GM19035 (cell line): Measurements from ENCODE around the gene UGT1A10.

Experiments
- ATAC-seq: cut with Tn5 transposase; IDR thresholded peaks from one replicate; pipeline ENCODE4 v1.9.1; 2021; ENCODE audit not compliant: unreplicated experiment

UGT1A10 gene

DNA sequence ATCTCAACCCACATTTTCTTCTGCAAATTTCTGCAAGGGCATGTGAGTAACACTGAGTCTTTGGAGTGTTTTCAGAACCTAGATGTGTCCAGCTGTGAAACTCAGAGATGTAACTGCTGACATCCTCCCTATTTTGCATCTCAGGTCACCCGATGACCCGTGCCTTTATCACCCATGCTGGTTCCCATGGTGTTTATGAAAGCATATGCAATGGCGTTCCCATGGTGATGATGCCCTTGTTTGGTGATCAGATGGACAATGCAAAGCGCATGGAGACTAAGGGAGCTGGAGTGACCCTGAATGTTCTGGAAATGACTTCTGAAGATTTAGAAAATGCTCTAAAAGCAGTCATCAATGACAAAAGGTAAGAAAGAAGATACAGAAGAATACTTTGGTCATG lies 131.8 kb downstream of the UGT1A10 start:
- no peak for ATAC-seq

DNA sequence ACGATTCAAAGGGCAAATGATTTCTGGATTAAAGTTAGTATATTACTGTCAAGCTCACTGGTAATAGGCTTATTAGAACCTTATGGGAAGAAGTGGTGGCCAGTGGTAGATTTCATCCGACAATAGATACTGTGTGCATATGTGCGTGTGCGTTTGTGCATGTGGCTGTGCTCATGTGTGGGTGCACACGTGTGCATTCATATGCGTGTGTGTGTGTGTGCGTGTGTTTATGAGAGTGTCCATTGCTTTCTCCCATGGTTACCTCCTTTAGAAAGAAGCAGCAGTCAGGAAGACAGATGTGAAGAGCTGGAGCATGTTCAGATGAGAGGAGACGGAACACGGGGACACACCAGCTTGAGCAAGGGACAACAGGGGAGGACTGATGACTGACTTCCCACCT lies 133.0 kb downstream of the UGT1A10 start:
- ATAC-seq: no peak

DNA sequence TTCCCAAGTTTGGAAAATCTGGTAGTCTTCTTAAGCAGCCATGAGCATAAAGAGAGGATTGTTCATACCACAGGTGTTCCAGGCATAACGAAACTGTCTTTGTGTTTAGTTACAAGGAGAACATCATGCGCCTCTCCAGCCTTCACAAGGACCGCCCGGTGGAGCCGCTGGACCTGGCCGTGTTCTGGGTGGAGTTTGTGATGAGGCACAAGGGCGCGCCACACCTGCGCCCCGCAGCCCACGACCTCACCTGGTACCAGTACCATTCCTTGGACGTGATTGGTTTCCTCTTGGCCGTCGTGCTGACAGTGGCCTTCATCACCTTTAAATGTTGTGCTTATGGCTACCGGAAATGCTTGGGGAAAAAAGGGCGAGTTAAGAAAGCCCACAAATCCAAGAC lies 135.9 kb downstream of the UGT1A10 start:
- no peak for ATAC-seq

DNA sequence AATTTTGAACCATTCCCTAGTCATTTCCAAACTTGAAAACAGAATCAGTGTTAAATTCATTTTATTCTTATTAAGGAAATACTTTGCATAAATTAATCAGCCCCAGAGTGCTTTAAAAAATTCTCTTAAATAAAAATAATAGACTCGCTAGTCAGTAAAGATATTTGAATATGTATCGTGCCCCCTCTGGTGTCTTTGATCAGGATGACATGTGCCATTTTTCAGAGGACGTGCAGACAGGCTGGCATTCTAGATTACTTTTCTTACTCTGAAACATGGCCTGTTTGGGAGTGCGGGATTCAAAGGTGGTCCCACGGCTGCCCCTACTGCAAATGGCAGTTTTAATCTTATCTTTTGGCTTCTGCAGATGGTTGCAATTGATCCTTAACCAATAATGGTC lies 136.3 kb downstream of the UGT1A10 start:
- ATAC-seq: no peak

DNA sequence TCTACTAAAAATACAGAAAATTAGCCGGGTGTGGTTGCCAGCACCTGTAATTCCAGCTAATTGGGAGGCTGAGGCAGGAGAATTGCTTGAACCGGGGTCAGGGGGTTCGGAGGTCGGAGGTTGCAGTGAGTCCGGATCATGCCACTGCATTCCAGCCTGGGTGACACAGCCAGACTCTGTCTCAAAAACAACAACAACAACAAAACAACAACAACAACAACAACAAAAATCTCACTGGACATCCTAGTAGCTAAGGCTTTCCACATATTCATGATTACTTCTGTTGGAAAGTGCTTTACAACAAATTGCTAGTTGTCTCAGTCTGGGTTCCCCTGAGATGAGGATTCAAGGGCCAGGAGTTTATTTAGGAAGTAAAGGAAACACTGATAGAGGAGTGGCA lies 137.6 kb downstream of the UGT1A10 start:
- ATAC-seq: no peak

DNA sequence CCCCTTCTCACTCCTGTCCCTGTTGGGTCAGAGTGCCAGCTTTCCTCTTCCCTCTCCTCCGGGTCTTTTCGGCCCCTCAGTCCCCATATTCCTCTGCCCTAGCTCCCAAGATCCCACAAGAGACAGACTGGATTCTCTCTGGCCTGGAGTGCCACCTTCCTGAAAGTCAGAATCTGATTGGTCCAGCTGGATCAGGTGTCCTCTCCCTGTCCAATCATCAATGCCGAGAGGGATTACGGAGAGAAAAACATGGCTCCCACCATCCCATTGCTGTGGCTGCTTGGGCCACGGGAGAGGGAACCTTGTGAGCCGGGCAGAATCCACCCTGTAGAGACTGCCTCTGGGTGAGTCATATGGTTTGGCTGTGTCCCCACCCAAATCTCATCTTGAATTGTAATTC lies 139.2 kb downstream of the UGT1A10 start:
- no peak for ATAC-seq

DNA sequence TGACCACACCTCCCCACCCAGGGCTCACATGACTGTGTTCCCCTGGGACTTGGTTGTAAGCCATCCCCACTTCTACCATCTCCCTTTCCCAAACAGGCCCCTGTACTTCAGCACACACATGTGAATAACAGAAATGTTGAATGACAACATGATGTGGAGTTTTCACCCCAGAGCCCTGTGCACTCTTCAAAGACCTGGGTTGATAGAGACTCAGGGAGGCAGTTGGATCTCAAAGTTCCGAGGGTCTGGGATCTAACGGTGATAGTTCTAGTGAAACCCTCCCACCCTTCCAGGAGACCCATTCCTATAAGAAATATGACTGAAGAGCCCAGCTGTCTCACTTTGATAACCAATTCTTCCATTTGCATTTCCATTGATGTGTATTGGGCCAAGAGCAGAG lies 141.8 kb downstream of the UGT1A10 start, which contains the start of gene MROH2A:
TSS of gene MROH2A (plus strand) at position 301 of the 400 bp plus-strand sequence. CDS start 1,029 bp downstream, outside the sequence.
- no peak for ATAC-seq

DNA sequence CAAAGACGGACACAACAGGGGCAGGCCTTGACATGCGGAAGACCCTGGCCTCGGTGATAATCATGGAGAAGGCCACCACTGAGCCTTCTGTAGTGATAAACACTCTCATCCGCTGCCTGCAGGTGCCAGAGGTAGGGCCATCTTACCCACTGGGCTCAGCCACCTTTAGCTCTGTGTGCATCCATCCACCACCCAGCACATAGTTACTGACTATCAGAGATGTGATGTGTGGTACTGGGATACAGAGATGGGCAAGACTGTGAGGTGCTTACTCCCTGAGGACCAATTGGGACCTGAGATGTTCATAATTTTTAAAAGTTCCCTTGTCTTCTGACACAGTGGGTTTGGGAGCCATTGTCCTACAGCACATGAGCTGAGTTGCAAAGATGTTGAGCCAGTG lies 143.5 kb downstream of the UGT1A10 start:
- ATAC-seq: no peak

DNA sequence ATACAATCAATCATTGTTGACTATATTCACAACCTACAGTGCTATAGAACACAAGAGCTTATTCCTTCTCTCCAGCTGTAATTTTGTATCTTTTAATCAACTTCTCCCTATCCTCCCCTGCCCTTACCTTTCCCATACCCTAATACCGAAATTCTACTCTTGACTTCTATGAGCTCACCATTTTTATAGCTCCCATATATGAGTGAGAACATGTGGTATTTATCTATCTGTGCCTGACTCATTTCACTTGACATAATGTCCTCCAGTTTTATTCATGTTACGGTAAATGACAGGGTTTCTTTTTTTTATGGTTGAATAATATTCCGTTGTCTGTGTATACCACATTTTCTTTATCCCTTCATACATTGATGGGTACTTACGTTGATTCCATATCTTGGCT lies 144.5 kb downstream of the UGT1A10 start:
- no peak for ATAC-seq

DNA sequence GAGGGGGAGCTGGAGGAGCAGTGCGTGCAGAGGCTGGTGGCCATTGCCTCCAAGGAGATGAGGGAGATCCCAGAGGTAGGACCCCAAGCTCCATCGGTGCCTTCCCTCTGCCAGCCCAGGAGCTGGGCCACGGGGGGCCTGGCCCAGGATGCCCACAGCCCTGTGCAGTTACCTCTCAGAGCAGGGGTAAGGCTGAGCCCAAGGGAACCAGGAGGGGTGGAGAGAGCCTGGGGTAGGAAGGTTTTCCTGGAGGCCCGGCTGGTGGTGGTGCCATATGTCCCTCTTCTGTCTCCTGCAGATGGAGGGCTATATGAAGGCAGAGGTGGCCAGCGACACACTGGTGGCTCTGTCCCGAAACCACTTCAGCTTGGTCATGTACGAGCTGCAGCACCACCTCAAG lies 153.3 kb downstream of the UGT1A10 start:
- no peak for ATAC-seq

DNA sequence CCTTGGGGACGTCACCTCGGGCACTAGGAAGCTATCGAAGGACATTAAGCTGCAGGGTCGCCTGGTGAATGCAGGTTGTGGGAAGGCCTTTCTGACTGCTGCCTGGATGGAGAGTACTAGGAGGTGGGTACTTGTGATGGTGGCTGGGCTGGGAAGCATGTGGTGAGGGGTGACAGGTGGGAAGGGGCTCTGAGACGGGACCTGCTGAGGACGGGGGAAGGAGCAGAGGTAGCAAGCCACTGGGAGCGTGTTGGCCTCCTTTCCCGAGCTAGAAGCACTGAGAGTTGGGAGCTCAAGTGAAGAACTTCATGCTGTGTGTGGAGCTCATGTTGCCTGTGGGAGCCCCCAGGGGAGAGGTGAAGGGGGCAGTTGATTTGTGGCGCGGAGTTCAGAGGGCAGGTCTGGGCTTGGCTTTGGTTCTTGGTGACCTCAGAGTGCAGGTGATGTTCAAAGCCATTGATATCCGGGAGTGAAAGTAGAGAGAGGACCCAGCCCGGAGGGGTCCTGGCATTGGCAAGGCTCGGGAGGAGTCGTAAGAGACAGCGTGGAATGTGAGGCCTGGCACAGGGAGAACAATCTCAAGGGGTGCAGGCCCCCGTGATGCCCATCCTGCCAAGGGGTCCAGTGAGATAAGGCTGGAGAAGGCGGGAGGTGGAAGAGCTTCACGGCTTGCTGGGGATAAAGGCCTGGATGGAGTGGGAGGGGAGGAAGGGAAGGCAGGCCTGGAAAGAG lies 155.1 kb downstream of the UGT1A10 start:
- ATAC-seq: no peak

DNA sequence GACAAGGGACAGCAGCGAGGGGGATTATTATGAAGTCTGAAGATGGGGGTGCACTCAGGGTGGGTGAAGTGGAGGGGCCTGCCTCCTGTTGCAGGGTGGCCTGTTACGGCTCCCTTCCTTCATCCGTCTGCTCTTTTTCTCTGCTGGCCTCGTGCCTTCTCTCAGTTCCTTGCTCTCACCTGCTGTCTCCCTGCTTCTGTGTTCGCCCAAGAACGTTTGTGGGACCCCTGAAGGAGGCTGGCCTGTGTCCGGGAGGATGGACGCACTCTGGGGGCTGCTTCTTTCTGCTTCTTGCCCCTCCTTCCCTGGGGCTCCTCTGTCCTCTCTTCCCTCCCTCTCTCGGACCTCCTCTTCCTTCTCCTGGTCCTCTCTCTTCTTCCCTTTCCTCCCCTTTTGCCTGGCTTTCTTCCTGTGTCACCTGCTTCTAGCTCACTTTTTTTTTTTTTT lies 155.7 kb downstream of the UGT1A10 start:
- no peak for ATAC-seq

DNA sequence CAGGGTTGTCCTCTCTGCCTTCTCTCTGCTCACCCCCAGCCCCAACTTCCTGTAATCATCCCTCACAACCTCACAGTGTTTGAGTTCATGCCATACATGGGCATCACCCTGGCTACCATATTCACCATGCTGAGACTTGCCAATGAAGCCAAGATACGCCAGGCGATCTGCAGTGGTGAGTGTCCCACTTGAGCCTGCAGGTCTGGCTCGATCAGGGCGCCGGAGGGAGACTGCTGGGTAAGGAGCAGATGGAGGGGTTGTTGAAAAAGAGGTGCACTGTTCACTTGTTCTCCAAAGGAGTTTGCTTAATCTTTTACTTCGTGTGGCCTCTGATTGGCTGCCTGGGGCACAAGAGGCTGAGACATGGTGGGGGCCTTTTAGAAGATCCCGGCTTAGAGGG lies 156.5 kb downstream of the UGT1A10 start:
- no peak for ATAC-seq

DNA sequence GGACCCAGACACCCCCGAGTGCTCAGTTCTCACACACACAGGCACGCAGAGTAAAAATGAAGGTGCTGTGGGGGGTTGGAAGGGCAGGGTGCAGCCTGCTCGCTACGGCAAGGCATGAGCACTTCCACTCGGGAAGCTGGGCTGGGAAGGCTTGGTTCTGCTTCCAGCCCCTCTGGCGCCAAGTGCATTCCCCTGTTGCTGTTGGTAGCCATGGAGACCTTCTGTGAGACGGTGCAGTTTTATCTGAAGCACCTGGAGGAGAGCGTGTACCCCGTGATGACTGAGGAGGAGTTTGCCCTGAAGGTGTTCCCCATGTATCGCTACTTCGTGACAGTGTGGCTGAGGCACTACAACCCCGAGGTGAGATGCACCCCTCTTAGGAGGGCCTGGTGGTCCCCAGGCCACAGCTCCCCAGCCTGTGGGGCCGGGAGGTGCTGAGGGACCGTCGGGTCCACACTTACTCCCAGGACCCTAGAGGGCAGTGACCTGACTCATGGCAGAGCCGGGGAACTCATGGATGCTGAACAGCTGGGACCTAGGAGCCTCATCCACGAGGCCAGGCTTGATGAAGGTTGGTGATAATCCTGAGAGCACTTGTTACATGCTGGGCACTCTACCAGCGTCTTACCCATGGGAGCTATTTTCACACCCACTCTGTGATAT lies 157.3 kb downstream of the UGT1A10 start:
- ATAC-seq: no peak

DNA sequence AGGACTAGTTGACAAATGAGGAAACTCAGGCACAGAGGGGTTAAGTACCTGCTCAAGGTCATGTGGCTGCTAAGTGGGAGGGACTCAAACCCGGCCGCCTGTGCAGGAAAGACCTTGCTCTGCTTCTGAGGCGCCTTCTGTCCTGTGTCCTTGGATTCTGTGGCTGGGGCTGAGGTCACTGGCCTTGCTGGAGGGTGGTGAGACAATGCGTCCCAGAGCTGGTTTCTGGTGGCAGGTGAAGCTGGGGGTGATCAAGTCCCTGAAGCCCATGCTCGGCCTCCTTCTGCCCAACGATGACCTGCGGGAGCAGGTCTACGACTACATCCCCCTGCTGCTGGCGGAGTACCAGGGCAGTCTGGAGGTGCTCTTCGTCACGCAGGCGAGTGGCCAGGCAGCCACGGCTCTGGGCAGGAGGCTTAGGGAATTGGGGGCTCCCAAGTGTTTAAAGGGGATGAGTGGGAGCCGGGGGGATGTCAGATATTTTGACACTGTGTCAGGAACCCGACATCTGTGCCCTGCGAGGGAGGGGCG lies 157.9 kb downstream of the UGT1A10 start:
- no peak for ATAC-seq

DNA sequence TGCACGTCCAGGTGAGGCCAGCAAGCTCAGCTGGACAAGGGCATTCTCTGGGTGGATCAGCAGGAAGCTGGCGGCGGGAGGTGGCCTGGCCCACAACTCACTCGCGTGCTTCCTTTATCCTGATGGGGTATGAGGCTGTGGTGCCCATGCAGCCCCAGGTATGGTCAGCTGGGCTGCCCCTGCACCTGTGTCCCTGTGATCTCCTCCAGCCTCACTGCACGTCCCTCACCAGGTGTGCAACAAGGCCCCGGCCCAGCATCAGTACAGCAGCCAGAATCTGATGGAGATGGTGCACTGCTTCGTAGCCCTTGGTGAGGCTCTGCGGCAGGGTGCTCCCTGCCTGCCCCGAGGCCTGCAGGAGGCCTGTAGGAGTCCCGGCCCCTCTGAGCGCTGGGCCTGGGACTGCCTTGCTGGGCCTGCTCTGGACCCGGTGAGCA lies 159.5 kb downstream of the UGT1A10 start:
- no peak for ATAC-seq

DNA sequence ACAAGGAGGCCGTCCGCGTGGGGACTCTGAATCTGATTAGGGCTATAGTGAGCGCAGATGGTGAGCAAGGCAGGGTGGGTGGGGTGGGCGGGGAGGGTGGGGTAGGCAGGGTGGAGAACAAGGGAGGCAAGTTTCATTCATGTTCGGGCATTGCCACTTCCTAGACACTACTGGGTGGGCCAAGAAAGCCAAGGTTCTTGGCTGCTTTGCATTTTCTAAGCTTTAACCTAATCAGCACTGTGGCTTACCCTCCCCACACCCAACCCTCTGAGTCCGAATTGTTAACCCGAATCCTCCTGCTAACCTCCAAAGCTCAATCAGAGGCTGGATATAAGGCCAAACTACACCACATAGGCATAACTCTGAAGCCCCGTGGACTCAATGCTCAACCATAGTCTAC lies 160.0 kb downstream of the UGT1A10 start:
- ATAC-seq: no peak

DNA sequence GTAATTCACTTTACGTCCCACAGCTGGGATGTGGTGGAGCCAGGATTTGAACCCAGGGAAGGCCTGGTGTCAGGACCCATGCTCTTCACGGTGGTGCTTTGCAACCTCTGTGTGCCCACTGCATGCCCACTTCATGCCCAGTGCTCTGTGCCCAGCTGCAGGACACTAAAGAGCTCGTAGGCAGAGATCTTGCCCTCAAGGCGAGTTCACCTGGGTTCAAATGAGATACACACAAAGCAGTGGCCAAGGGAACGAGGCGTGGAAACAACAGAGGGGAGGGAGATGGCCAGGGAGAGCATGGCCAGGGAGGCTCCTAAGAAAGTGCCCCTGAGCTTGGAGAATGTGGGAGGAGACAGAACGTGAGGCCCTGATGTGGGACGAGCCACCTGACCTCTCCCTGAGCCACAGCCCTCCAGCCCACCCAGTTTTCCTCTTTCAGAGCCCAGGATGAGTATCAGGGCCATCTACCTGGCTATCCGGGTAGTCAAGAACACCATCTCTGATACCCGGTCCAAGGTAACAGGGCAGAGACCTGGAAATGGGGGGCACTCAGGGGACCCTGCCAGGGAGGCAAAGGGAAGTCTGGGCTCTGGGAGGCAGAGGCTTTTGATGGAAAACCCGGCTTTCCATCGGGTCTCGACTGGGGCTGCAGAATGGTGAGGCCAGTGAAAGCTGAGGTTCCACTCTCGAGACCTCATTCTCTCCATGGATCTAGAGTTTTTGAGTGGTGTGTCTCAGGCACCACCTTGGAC lies 162.3 kb downstream of the UGT1A10 start:
- ATAC-seq: no peak

DNA sequence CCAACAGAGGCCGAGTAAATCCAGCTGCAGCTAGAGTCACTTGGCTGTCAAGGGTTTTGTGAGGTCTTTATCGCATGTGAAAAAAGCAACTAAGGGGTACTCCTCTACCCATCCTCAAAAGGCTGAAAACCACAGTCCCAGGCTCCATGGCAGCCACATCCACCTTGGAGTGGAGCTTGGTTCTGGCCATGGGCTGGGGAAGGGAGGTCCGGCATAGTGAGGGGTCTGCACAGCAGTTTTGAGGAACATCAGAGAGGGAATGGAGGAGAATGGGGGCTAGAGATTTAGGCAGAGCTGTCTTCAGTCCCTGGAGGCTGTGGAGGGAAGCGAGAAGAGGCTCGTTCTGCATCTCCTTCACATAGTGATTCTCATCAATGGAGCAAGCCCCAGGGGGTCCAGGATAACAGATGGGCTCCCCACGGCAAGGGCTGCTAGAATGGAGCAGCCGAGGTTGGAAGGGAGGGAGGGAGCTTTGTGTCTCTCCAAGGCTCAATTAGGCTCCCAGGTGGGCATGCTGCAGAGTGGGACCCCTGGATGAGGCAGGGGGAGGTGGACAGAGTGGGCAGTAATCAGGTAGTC lies 162.9 kb downstream of the UGT1A10 start:
- no peak for ATAC-seq

DNA sequence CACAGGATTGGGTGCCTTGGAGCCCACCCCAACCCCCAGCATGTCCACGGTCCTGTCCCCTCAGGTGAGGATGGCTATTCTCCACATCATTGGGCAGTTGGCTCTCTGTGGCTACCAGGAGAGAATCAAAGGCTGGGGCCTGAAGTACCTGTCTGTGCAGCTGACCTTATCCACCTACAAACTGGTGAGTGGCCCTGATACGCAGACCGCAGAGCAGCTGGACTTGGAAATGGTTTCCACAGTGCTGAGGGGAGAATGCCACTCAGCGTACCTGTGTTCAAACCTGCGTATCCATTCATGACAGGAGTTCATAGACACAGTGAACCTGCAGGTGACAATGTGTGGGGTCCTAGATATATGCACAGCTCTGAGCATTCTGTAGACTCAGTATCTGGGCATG lies 163.5 kb downstream of the UGT1A10 start:
- ATAC-seq: no peak

DNA sequence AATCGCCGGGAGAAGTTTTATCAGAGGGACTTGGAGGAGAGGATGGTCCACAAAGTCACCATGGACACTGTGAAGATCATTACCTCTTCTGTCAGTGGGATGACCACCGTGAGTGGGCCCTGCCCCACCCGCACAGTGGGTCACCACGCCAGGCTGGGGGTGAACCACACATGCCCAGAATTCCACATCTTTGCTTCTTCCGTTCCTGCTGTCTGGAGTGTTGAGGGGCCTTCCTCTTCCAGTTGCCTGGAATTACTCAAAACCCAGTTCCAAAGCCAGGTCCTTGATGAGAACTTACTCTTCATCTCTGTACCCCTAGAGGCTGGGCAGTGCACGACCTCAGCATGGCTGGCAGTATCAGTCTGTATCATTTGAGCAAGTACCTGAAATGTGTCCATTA lies 164.0 kb downstream of the UGT1A10 start:
- ATAC-seq: no peak
